Neuronal stem cell (in vitro differentiated cells): ENCODE measurements around the gene THBS1.

ENCODE experiments used
- DNase-seq: peaks from one replicate; pipeline ENCODE4 v3.0.0-alpha.2; 2013; ENCODE audit warnings: low spot score
- H2AFZ ChIP-seq: one replicate; pipeline ENCODE4 v1.6.1; 2013; ENCODE audit warnings: mild to moderate bottlenecking, low read length, inconsistent platforms
- H2AK5ac ChIP-seq: 2 replicates; pipeline ENCODE4 v1.6.1; 2013; ENCODE audit warnings: low read depth, mild to moderate bottlenecking, inconsistent platforms, low read length, moderate library complexity, mixed read lengths
- H2BK120ac ChIP-seq: 2 replicates; pipeline ENCODE4 v1.6.1; 2013; ENCODE audit warnings: low read depth, mild to moderate bottlenecking, inconsistent platforms, low read length, moderate library complexity, mixed read lengths
- H2BK12ac ChIP-seq: one replicate; pipeline ENCODE4 v1.6.1; 2013; ENCODE audit warnings: low read length, inconsistent platforms
- H2BK15ac ChIP-seq: 2 replicates; pipeline ENCODE4 v1.6.1; 2013; ENCODE audit warnings: mild to moderate bottlenecking, low read length, inconsistent platforms, mixed read lengths
- H2BK5ac ChIP-seq: one replicate; pipeline ENCODE4 v1.6.1; 2013; ENCODE audit warnings: inconsistent platforms, mild to moderate bottlenecking, low read length, moderate library complexity
- H3K14ac ChIP-seq: one replicate; pipeline ENCODE4 v1.6.1; 2013; ENCODE audit warnings: low read length, inconsistent platforms
- H3K18ac ChIP-seq: 2 replicates; pipeline ENCODE4 v1.6.1; 2013; ENCODE audit warnings: low read length, inconsistent platforms
- H3K23ac ChIP-seq: 2 replicates; pipeline ENCODE4 v1.6.1; 2013; ENCODE audit warnings: low read depth, mild to moderate bottlenecking, mixed read lengths, low read length, inconsistent platforms; ENCODE audit not compliant: poor library complexity
- H3K27ac ChIP-seq: replicated peaks from 3 replicates; pipeline ENCODE4 v1.5.1; 2013; ENCODE audit warnings: low read length, inconsistent platforms
- H3K27me3 ChIP-seq, 3 experiments: 2 replicates each; pipeline ENCODE4 v1.6.1; 2013; ENCODE audit warnings: low read length in 3 of 3, mild to moderate bottlenecking in 2 of 3, inconsistent platforms in 1 of 3, low read depth in 1 of 3, mixed read lengths in 1 of 3, moderate library complexity in 1 of 3; ENCODE audit not compliant: control insufficient read depth in 3 of 3, insufficient read depth in 3 of 3
- H3K36me3 ChIP-seq, 2 donors: replicated peaks in 1 of 2; 2 replicates each; pipeline ENCODE4 v1.6.1; 2013; ENCODE audit warnings: low read length in 2 of 2; ENCODE audit not compliant: control insufficient read depth in 2 of 2, insufficient read depth in 2 of 2
- H3K4ac ChIP-seq: 2 replicates; pipeline ENCODE4 v1.6.1; 2013; ENCODE audit warnings: inconsistent platforms, mild to moderate bottlenecking, low read length, moderate library complexity
- H3K4me1 ChIP-seq, 2 donors: 1 replicate in 1 of 2; 2 replicates in 1 of 2; pipeline ENCODE4 v1.6.1; 2013; ENCODE audit warnings: low read length in 2 of 2, low read depth in 1 of 2; ENCODE audit not compliant: control insufficient read depth in 2 of 2, insufficient read depth in 1 of 2
- H3K4me2 ChIP-seq: one replicate; pipeline ENCODE4 v1.6.1; 2013; ENCODE audit warnings: mild to moderate bottlenecking, low read length, inconsistent platforms; ENCODE audit not compliant: insufficient read depth, poor library complexity, severe bottlenecking
- H3K4me3 ChIP-seq, 2 donors: 2 replicates each; pipeline ENCODE4 v1.5.1; 2013; ENCODE audit warnings: low read length in 2 of 2, mild to moderate bottlenecking in 2 of 2, inconsistent platforms in 1 of 2, moderate library complexity in 1 of 2
- H3K79me1 ChIP-seq: one replicate; pipeline ENCODE4 v1.6.1; 2013; ENCODE audit warnings: low read depth, mild to moderate bottlenecking, inconsistent platforms, low read length, moderate library complexity
- H3K9ac ChIP-seq: one replicate; pipeline ENCODE4 v1.6.1; 2013; ENCODE audit warnings: mild to moderate bottlenecking, low read depth, low read length, inconsistent platforms; ENCODE audit not compliant: poor library complexity
- H3K9me3 ChIP-seq, 2 donors: replicated peaks in 1 of 2; 2 replicates each; pipeline versions ENCODE3 to v1.6.1; 2013; ENCODE audit warnings: low read length in 2 of 2, mild to moderate bottlenecking in 2 of 2, inconsistent platforms in 1 of 2, low read depth in 1 of 2, mixed read lengths in 1 of 2, moderate library complexity in 1 of 2; ENCODE audit not compliant: control insufficient read depth in 2 of 2, insufficient read depth in 1 of 2
- H4K8ac ChIP-seq: one replicate; pipeline ENCODE4 v1.6.1; 2013; ENCODE audit warnings: low read depth, mild to moderate bottlenecking, inconsistent platforms, low read length, moderate library complexity
- H4K91ac ChIP-seq: one replicate; pipeline ENCODE4 v1.6.1; 2013; ENCODE audit warnings: low read length, low read depth, mild to moderate bottlenecking, inconsistent platforms; ENCODE audit not compliant: poor library complexity
- WGBS, 2 donors: extraction: QIAGEN DNeasy Blood & Tissue Kit; methylation state at CpG; one replicate each; pipeline ENCODE4 v1.1.7; 2013; ENCODE audit warnings: missing lambda C conversion rate in 2 of 2, mixed read lengths in 1 of 2; ENCODE audit not compliant: insufficient read length in 2 of 2, insufficient replicate concordance in 1 of 2; ENCODE audit errors: extremely low coverage in 2 of 2; 5-methylcytosine and 5-hydroxymethylcytosine counted together

The THBS1 gene

DNA sequence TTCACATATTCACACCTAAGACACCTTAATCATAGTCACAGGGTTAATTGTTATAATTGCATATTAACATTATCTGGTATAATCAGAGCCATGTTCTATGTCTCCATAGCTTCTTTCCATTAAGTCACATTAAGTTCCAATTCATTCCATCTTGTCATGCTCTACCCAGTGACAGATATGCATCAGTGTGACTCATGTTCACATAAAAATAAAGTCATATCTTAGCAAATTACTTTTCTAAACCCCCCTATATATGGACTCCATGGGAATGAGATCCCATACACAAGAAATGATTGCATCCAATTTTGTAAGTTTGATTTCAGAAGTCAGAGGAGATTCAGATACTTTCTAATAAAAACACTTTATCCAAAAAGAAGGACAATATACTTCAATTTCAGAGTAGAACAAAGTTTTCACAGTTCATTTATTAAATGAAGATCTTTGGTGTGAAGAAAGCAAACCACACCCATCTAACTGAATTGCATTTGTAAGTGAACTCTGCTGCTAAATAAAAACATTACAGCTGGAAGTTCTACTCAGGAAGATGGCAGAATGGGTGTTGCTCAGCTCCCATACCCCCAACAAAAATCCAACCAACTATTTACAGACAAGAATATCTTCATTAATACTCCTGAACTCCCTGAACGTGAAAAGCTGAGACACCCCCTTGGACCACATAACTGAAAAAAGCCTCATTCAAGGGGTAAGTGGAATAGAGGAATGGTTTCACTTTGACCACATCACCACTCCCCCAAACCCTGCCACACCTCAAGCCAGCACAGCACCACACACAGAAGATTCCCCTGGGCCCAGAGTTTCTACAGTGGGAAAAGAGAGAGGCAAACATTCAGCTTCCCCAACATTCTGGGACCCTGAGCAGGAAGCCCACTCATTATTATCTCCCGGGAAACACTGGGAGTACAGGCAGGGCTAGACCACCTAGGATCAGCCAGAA is 27.6 kb downstream of the THBS1 start:
- H3K4me1 ChIP-seq, result no peaks in the 10 kb centered on the region
- H2BK15ac ChIP-seq, result no peak overlapping the region
- no peak overlapping the region for H4K91ac ChIP-seq
- no peak overlapping the region for H3K14ac ChIP-seq
- H3K18ac ChIP-seq, result no peak overlapping the region
- H3K4me3 ChIP-seq, result no peak overlapping the region
- H3K79me1 ChIP-seq, result no peaks in the 10 kb centered on the region
- no peak overlapping the region for H3K9ac ChIP-seq
- H3K27me3 ChIP-seq, result no peaks in the 10 kb centered on the region
- H3K4ac ChIP-seq, result no peak overlapping the region
- H3K36me3 ChIP-seq, result no peaks in the 10 kb centered on the region
- no peak overlapping the region for H3K27ac ChIP-seq
- no peak overlapping the region for H4K8ac ChIP-seq
- no peak overlapping the region for H3K23ac ChIP-seq
- H2AFZ ChIP-seq, result peak overlapping the region; percentile 72
- no CpG with 5 or more reads among the region's 2 CpGs for WGBS, 2 donors
- no peak overlapping the region for H2BK12ac ChIP-seq
- no peak for DNase-seq
- H2BK120ac ChIP-seq, result no peak overlapping the region
- H3K4me2 ChIP-seq, result no peak overlapping the region
- H2BK5ac ChIP-seq, result no peak overlapping the region
- H2AK5ac ChIP-seq, result no peak overlapping the region
- peaks cover 3 to 15% of the 10 kb centered on the region in 2 donors for H3K9me3 ChIP-seq

DNA sequence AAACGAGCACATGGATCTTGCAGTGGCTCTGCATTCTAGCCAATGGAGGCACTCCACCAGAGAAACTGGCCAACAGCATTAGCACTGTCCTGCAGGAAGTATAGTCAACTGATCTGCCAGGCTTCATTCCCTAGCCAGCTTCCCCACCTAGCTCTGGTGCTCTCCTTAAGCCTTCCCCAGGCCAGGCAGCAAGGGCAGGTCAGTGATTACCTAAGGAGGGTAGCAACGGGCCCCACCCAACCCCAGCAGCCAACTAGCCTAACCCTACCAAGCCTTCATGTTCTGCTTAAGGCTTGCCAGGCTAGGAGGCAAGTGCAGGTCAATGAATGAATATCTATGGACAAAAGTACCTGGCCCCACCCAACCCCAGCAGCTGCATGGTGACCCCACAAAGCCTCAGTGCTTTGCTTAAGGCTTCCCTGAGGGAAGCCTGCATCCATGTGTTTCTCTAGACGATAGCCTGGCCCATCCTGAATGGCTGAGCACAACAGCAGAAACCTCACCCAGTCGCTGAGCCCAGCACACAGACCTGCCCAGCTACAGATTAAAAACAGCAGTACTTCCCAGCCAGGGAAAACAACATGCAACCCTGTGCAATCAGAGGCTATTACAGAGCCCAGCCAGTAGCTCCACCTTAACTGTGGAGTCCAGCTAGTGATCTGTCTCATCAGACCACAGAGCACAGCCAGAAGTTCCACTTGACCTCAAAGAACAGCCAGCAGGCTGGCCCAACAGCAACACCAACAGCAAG is 28.5 kb downstream of the THBS1 start:
- no peaks in the 10 kb centered on the region for H3K4me1 ChIP-seq
- no peaks in the 10 kb centered on the region for H3K27me3 ChIP-seq
- H3K79me1 ChIP-seq, result no peaks in the 10 kb centered on the region
- DNase-seq, result no peak
- no peak overlapping the region for H2AK5ac ChIP-seq
- no peak overlapping the region for H3K27ac ChIP-seq
- H2BK15ac ChIP-seq, result no peak overlapping the region
- H3K9me3 ChIP-seq, result peaks cover 3 to 15% of the 10 kb centered on the region in 2 donors
- no peak overlapping the region for H2BK12ac ChIP-seq
- H2BK120ac ChIP-seq, result no peak overlapping the region
- WGBS, 2 donors, result no CpG with 5 or more reads among the region's 4 CpGs
- no peak overlapping the region for H3K9ac ChIP-seq
- no peak overlapping the region for H3K14ac ChIP-seq
- no peak overlapping the region for H3K4me2 ChIP-seq
- no peak overlapping the region for H4K91ac ChIP-seq
- H3K36me3 ChIP-seq, result no peaks in the 10 kb centered on the region
- no peak overlapping the region for H3K4ac ChIP-seq
- peak overlapping the region; percentile 72 for H2AFZ ChIP-seq
- H2BK5ac ChIP-seq, result no peak overlapping the region
- H4K8ac ChIP-seq, result no peak overlapping the region
- no peak overlapping the region for H3K23ac ChIP-seq
- H3K18ac ChIP-seq, result no peak overlapping the region
- H3K4me3 ChIP-seq, result no peak overlapping the region

DNA sequence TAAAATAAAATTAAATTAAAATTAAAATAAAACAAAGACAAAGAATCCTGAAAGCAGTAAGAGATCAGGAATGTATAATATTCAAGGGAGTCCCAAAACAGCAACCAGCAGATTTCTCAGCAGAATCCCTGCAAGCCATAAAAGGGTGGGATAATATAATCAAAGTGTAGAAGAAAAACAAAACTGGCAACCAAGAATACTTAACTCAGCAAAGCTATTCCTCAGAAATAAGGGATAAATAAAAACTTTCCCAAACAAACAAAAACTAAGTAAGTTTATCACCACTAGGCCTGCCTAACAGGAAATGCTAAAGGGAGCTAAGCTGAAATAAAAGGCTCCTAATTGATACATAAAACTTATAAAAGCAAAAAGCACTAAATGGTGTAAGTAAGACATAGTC is 29.8 kb downstream of the THBS1 start:
- Histone ChIP-seq H3K27ac (no peak overlapping the region), H2BK15ac (no peak overlapping the region), H2AFZ (no peak overlapping the region), H2BK12ac (no peak overlapping the region), H3K4me2 (no peak overlapping the region), H3K9ac (no peak overlapping the region), H3K4me1 (no peaks in the 10 kb centered on the region), H3K9me3 (peaks cover 3 to 15% of the 10 kb centered on the region in 2 donors), H3K4me3 (no peak overlapping the region), H2BK5ac (no peak overlapping the region), H3K27me3 (no peaks in the 10 kb centered on the region), H3K18ac (no peak overlapping the region), H4K8ac (no peak overlapping the region), H3K4ac (no peak overlapping the region), H2AK5ac (no peak overlapping the region), H2BK120ac (no peak overlapping the region), H3K23ac (no peak overlapping the region), H3K14ac (no peak overlapping the region), H4K91ac (no peak overlapping the region), H3K36me3 (no peaks in the 10 kb centered on the region), H3K79me1 (no peaks in the 10 kb centered on the region)
- DNase-seq, result no peak

DNA sequence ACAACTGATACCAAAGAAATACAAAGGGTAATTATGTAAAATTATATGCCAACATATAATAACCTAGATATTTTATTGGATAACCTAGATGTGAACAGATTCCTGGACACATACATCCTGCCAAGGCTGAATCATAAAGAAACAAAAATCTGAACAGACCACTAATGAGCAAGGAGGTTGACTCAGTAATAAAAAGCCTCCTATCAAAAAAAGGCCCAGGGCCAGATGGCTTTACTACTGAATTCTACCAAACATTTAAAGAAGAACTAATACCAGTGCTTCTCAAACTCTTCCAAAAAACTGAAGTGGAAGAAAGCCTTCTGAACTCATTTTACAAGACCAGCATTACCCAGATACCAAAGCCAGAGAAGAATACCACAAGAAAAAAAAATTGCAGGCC is 32.4 kb downstream of the THBS1 start:
- H3K4me2 ChIP-seq, result no peak overlapping the region
- H2BK12ac ChIP-seq, result no peak overlapping the region
- H3K23ac ChIP-seq, result no peak overlapping the region
- no peak overlapping the region for H2AK5ac ChIP-seq
- H3K4ac ChIP-seq, result no peak overlapping the region
- no peak overlapping the region for H3K4me3 ChIP-seq
- H2BK120ac ChIP-seq, result no peak overlapping the region
- H2BK5ac ChIP-seq, result no peak overlapping the region
- no peak overlapping the region for H3K18ac ChIP-seq
- DNase-seq, result no peak
- H4K91ac ChIP-seq, result no peak overlapping the region
- H3K27me3 ChIP-seq, result no peaks in the 10 kb centered on the region
- H3K36me3 ChIP-seq, result no peaks in the 10 kb centered on the region
- no peaks in the 10 kb centered on the region for H3K4me1 ChIP-seq
- peaks cover 3 to 15% of the 10 kb centered on the region in 2 donors for H3K9me3 ChIP-seq
- no peak overlapping the region for H3K14ac ChIP-seq
- H2AFZ ChIP-seq, result no peak overlapping the region
- H3K79me1 ChIP-seq, result no peaks in the 10 kb centered on the region
- no peak overlapping the region for H3K27ac ChIP-seq
- no peak overlapping the region for H3K9ac ChIP-seq
- H4K8ac ChIP-seq, result no peak overlapping the region
- H2BK15ac ChIP-seq, result no peak overlapping the region
